Neural cell (in vitro differentiated cells): ENCODE results near the gene CACNA1F. TPM values are rescaled to one million over a fixed set of nuclear protein-coding genes. Genes with fewer than 3 reads are reported as not detected.

Source experiments
- H2AFZ ChIP-seq: fragments of 200-600, 300-800 bp; sonication (generic), shearing (Covaris generic); 2 replicates; pipeline ENCODE4 v1.6.0; 2014; ENCODE audit warnings: low read depth, mild to moderate bottlenecking, antibody characterized with exemption, low read length, moderate library complexity
- H3F3A ChIP-seq: fragments of 200-600 bp; shearing (Covaris generic); 2 replicates; pipeline ENCODE4 v1.6.1; 2016; ENCODE audit warnings: mild to moderate bottlenecking, moderate library complexity, mixed read lengths, antibody characterized with exemption, low read length; ENCODE audit not compliant: insufficient read depth, poor library complexity, severe bottlenecking
- H3K27ac ChIP-seq: fragments of 200-600, 300-800 bp; sonication (generic), shearing (Covaris generic); 2 replicates; pipeline ENCODE4 v1.5.1; 2014; ENCODE audit warnings: mild to moderate bottlenecking, low read length, moderate library complexity
- H3K27me3 ChIP-seq: fragments of 300-800, 200-600 bp; sonication (generic), shearing (Covaris generic); 2 replicates; pipeline ENCODE4 v1.6.0; 2014; ENCODE audit warnings: mild to moderate bottlenecking, low read depth, low read length, moderate library complexity; ENCODE audit not compliant: insufficient read depth
- H3K36me3 ChIP-seq: fragments of 300-800, 200-600 bp; sonication (generic), shearing (Covaris generic); 2 replicates; pipeline ENCODE4 v1.5.1; 2014; ENCODE audit warnings: mild to moderate bottlenecking, antibody characterized with exemption, low read length, moderate library complexity; ENCODE audit not compliant: insufficient read depth
- H3K4me2 ChIP-seq: fragments of 300-800, 200-600 bp; sonication (generic), shearing (Covaris generic); 2 replicates; pipeline ENCODE4 v1.6.0; 2014; ENCODE audit warnings: mild to moderate bottlenecking, low read length
- H3K4me3 ChIP-seq: fragments of 300-800, 200-600 bp; sonication (generic), shearing (Covaris generic); 2 replicates; pipeline ENCODE4 v1.5.1; 2014; ENCODE audit warnings: mild to moderate bottlenecking, low read length, moderate library complexity
- H3K79me2 ChIP-seq: fragments of 200-600 bp; shearing (Covaris generic); replicated peaks from 2 replicates; pipeline ENCODE4 v1.6.0; 2014; ENCODE audit warnings: mild to moderate bottlenecking, low read length, moderate library complexity; ENCODE audit not compliant: insufficient read depth
- H3K9ac ChIP-seq: fragments of 300-800, 200-600 bp; sonication (generic), shearing (Covaris generic); 2 replicates; pipeline ENCODE4 v1.6.1; 2016; ENCODE audit warnings: mild to moderate bottlenecking, low read length, mixed read lengths
- H3K9me2 ChIP-seq: fragments of 200-600 bp; shearing (Covaris generic); 2 replicates; pipeline ENCODE4 v1.6.1; 2016; ENCODE audit warnings: mild to moderate bottlenecking, low read length, mixed read lengths; ENCODE audit not compliant: insufficient read depth
- H3K9me3 ChIP-seq: fragments of 200-600, 300-800 bp; sonication (generic), shearing (Covaris generic); 2 replicates; pipeline ENCODE4 v1.6.1; 2016; ENCODE audit warnings: mild to moderate bottlenecking, mixed run types, low read length, moderate library complexity, mixed read lengths
- H4K20me1 ChIP-seq: fragments of 200-600 bp; shearing (Covaris generic); 2 replicates; pipeline ENCODE4 v1.6.1; 2016; ENCODE audit warnings: mild to moderate bottlenecking, mixed run types; ENCODE audit not compliant: insufficient read depth
- CTCF ChIP-seq: fragments of 450-650 bp; IDR thresholded peaks from 2 replicates; pipeline ENCODE4 v1.5.1; 2014; ENCODE audit warnings: antibody characterized with exemption, mild to moderate bottlenecking, moderate library complexity; ENCODE audit not compliant: poor library complexity, severe bottlenecking
- EP300 ChIP-seq: fragments of 450-650 bp; conservative IDR thresholded peaks from 2 replicates; pipeline ENCODE4 v1.6.1; 2014; ENCODE audit warnings: antibody characterized with exemption, mild to moderate bottlenecking, moderate library complexity; ENCODE audit not compliant: poor library complexity, severe bottlenecking
- EZH2 ChIP-seq: fragments of 200-600, 300-800 bp; shearing (Covaris generic), sonication (generic); IDR thresholded peaks from 2 replicates; pipeline ENCODE4 v1.6.1; 2014; ENCODE audit warnings: antibody characterized with exemption, low read length, borderline replicate concordance, mild to moderate bottlenecking; ENCODE audit not compliant: insufficient read depth, poor library complexity, severe bottlenecking
- MXI1 ChIP-seq: fragments of 450-650 bp; conservative IDR thresholded peaks from 2 replicates; pipeline ENCODE4 v1.6.1; 2014; ENCODE audit warnings: antibody characterized with exemption, mild to moderate bottlenecking; ENCODE audit not compliant: poor library complexity, severe bottlenecking
- POLR2AphosphoS5 ChIP-seq: IDR thresholded peaks from 2 replicates; pipeline ENCODE4 v1.6.1; 2012
- RAD21 ChIP-seq: fragments of 450-650 bp; conservative IDR thresholded peaks from 2 replicates; pipeline ENCODE4 v1.6.1; 2014; ENCODE audit warnings: antibody characterized with exemption, mild to moderate bottlenecking, moderate library complexity
- REST ChIP-seq: IDR thresholded peaks from 2 replicates; pipeline ENCODE4 v1.6.1; 2012; ENCODE audit warnings: borderline replicate concordance
- SMC3 ChIP-seq: fragments of 450-650 bp; conservative IDR thresholded peaks from 2 replicates; pipeline ENCODE4 v1.6.1; 2014; ENCODE audit warnings: antibody characterized with exemption, mild to moderate bottlenecking, moderate library complexity; ENCODE audit not compliant: poor library complexity
- TAF1 ChIP-seq: IDR thresholded peaks from 2 replicates; pipeline ENCODE4 v1.6.1; 2012; ENCODE audit warnings: low read depth
- polyA plus RNA-seq: library from polyadenylated mRNA; depleted of rRNA; stranded (reverse); fragments of >200 nt; gene quantifications from 2 replicates; pipeline ENCODE4 v1.2.3, GENCODE V29; 2014

The CACNA1F gene
- polyA plus RNA-seq, 1 donor from 2014 or later = not detected

GRCh38 chrX:49228185-49228584 is 5.0 kb downstream of the CACNA1F start:
- H3K27me3 ChIP-seq = no peaks in the 10 kb centered on the region
- no peak overlapping the region for H2AFZ ChIP-seq
- no peak overlapping the region for H3K27ac ChIP-seq
- H3K79me2 ChIP-seq = no peaks in the 10 kb centered on the region
- no peaks in the 10 kb centered on the region for H3F3A ChIP-seq
- H3K9me3 ChIP-seq = no peaks in the 10 kb centered on the region
- H4K20me1 ChIP-seq = no peaks in the 10 kb centered on the region
- no peaks in the 10 kb centered on the region for H3K36me3 ChIP-seq
- no peak overlapping the region for H3K4me3 ChIP-seq
- H3K9me2 ChIP-seq = no peaks in the 10 kb centered on the region
- no peak overlapping the region for H3K4me2 ChIP-seq
- H3K9ac ChIP-seq = no peak overlapping the region
- TF ChIP-seq POLR2AphosphoS5 = no peak

DNA sequence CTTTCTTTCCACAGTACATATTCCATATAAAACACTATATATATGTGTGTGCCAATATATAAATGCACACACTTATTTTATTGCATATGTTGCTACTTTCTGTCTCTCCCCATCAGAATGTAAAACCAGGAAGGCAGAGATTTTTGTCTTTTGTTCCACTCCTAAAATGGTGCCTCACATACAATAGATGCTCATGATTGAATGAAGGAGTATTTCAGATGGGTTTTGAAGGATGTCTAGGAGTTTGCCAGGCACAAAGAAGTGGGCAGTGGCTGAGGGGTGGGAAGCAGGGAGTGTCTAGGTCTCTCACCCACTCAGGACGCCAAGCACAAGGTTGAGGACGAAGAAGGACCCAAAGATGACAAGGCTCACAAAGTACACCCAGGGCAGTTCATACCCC is 5.4 kb downstream of the CACNA1F start:
- H3K36me3 ChIP-seq = no peaks in the 10 kb centered on the region
- TF ChIP-seq MXI1 = no peak
- no peak for TF ChIP-seq REST

DNA sequence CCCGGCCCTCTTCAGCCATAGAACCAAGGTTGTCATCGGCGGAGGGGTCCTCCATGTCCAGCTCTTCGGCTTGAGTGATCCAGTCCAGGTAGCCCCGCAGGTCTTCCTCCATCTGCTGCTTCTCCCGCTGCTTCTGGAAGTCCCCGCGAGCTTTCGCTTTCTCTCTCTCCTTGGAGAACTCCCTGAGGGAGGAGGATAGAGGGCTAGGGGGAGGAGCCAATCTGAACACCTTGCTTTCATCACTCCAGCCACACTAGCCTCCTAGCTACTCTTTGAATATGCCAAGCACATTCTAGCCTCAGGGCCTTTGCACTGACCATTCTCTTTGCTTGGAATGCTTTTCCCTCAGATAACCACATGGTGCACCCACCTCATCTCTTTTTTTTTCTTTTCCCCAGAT is 6.2 kb downstream of the CACNA1F start:
- no peaks in the 10 kb centered on the region for H3K27me3 ChIP-seq
- H3K9me2 ChIP-seq = no peaks in the 10 kb centered on the region
- H2AFZ ChIP-seq = no peak overlapping the region
- H3K4me3 ChIP-seq = no peak overlapping the region
- no peaks in the 10 kb centered on the region for H3K36me3 ChIP-seq
- no peaks in the 10 kb centered on the region for H3K79me2 ChIP-seq
- no peak overlapping the region for H3K9ac ChIP-seq
- no peaks in the 10 kb centered on the region for H4K20me1 ChIP-seq
- H3F3A ChIP-seq = no peaks in the 10 kb centered on the region
- H3K27ac ChIP-seq = no peak overlapping the region
- no peak overlapping the region for H3K4me2 ChIP-seq
- H3K9me3 ChIP-seq = no peaks in the 10 kb centered on the region
- TF ChIP-seq EZH2 = no peak
- no peak for TF ChIP-seq CTCF
- TF ChIP-seq TAF1 = no peak
- TF ChIP-seq SMC3 = no peak
- no peak for TF ChIP-seq EP300
- no peak for TF ChIP-seq POLR2AphosphoS5
- no peak for TF ChIP-seq RAD21
- TF ChIP-seq MXI1 = no peak
- no peak for TF ChIP-seq REST

More for the DNA sequence above, 5.4 kb downstream of the CACNA1F start:
- no peak overlapping the region for H2AFZ ChIP-seq
- no peaks in the 10 kb centered on the region for H3K27me3 ChIP-seq
- H3K27ac ChIP-seq = no peak overlapping the region
- H3K79me2 ChIP-seq = no peaks in the 10 kb centered on the region
- no peaks in the 10 kb centered on the region for H3K9me2 ChIP-seq
- no peaks in the 10 kb centered on the region for H4K20me1 ChIP-seq
- no peak overlapping the region for H3K4me3 ChIP-seq
- no peak overlapping the region for H3K9ac ChIP-seq
- H3K9me3 ChIP-seq = no peaks in the 10 kb centered on the region
- H3K4me2 ChIP-seq = no peak overlapping the region
- no peaks in the 10 kb centered on the region for H3F3A ChIP-seq
